ENCODE results near the gene SBF1.

Gene SBF1

DNA sequence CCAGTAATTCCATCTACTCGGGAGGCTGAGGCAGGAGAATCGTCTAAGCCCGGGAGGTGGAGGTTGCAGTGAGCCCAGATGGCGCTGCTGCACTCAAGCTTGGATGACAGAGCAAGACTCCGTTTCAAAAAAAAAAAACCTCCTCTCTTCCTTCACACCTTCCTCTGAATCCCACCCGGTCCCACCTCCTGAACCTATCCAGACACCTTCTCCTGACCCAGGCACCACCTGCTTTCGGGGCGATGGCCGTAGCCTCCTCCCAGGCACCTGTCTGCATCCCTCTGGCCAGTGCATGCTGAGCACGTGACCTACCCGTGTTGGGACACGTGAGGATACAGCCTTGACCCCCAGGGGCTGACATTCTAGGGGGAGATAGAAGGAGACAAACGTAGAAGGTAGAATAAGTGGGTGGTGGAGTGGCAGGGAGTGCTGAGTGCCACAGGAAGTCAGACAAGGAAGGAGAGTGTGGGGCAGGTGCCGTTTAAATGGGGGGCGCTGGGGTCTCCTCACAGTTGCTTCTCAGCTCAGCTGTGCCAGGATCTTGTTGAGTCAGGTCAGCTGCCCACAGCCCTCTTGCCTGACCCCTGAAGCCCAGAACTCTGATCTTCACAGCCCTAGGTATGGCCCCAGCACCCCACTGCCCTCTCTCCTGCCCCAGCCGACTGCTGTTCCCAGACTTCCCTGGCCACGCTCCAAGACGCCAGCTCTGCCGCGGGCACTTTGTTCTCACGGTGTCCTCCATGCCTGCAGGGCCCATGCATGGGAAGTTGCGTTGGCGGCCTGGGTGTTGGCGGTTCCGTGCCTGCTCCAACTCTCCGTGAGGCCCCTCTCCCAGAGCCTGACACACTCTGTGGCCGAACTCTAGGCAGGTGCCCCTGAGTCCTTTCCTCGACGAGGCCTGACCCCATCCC is 10.6 kb upstream of the SBF1 start:
- Histone ChIP-seq H3K9me3 (ENCODE audit: low read depth, low read length) (no peaks in the 10 kb centered on the region), H3K27ac (no peak overlapping the region), H3K4me3 (peak overlapping the region; percentile 14; the same call in 1 of the 2 replicates), H3K9ac (ENCODE audit: insufficient read length) (no peak overlapping the region), H3K36me3 (ENCODE audit: insufficient read depth, low read length) (no peaks in the 10 kb centered on the region; the same call in 1 of the 2 replicates)
- no peak for TF ChIP-seq EZH2 (IDR thresholded peaks at IDR 0.05)
- TF ChIP-seq FOXP2 (optimal IDR thresholded peaks at IDR 0.05; ENCODE audit: control extremely low read depth, extremely low read length, insufficient read depth), result no peak
- TF ChIP-seq POLR2AphosphoS5 (IDR thresholded peaks at IDR 0.05; ENCODE audit: borderline replicate concordance, low read depth, low read length), result 0 out of 2 replicates have a peak, but pooled peaks have one; percentile 12
- no peak for DNase-seq (ENCODE audit: low read depth, low spot score)

DNA sequence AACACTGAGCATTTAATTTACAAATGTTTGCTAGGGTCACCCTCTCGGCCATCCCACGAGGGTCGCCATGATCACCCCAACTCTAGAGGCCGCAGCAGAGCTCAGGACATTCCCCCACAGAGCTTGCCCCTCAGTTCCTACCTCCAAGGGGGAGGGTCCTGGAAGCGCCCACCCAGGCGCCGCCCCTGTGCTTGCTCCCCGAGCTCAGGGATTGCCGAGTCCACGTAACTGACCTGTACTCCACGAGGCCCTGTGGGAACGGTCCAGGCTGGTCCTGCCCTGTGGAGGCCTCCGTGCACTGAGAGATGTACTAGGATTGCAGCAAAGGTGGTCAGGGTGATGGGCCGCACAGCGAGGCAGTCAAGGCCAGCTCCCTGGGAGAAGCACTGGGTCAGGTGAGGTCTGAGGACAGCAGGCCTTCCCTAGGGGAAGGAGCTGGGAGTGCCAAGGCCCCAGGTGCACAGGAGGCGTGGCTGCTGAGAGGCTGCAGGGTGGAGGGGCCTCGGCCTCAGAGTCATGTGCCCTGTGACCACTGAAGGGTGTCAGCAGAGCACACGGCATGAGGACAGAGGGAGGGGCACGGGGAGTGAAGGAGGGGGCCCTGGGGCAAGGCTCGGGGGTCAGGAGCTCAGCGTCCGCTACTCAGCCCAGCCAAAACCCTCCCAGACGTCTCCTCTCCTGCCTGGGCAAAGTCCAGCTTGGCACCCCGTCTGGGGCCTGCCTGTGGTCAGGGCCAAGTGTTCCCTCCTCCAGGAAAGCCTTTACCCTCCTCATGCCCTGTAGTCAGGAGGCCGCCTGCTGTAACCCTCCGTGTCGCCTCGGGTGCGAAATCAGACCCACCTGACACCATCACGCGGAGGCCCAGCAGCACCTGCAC is 9.4 kb upstream of the SBF1 start:
- H3K9me3 ChIP-seq (ENCODE audit: low read depth, low read length), result no peaks in the 10 kb centered on the region
- no peak overlapping the region for H3K4me3 ChIP-seq
- no peak for DNase-seq (ENCODE audit: low read depth, low spot score)
- H3K9ac ChIP-seq (ENCODE audit: insufficient read length), result no peak overlapping the region
- no peak overlapping the region for H3K27ac ChIP-seq
- no peaks in the 10 kb centered on the region; the same call in 1 of the 2 replicates for H3K36me3 ChIP-seq (ENCODE audit: insufficient read depth, low read length)
- TF ChIP-seq FOXP2 (optimal IDR thresholded peaks at IDR 0.05; ENCODE audit: control extremely low read depth, extremely low read length, insufficient read depth), result no peak
- no peak for TF ChIP-seq POLR2AphosphoS5 (IDR thresholded peaks at IDR 0.05; ENCODE audit: borderline replicate concordance, low read depth, low read length)
- TF ChIP-seq EZH2 (IDR thresholded peaks at IDR 0.05), result no peak

DNA sequence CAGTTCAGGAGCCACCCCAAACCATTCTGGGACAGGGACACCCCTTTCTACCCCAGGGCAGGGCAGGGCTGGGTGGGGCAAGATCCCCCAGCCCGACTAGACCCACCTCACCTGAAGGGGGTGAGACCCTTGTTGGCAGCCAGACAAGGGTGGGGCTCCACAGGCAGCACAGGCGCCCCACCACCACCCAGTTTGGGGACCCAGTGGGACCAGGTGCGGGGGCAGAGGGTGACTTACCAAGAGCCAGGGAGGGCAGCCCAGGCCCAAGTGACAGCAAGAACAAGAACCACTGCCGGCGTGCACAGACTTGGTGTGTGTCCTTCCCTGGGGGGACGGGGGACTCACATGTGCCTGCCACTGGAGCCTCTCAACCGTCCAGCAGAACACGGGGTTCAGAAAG is 8.7 kb upstream of the SBF1 start:
- no peak overlapping the region for H3K9ac ChIP-seq (ENCODE audit: insufficient read length)
- H3K9me3 ChIP-seq (ENCODE audit: low read depth, low read length), result no peaks in the 10 kb centered on the region
- H3K36me3 ChIP-seq (ENCODE audit: insufficient read depth, low read length), result no peaks in the 10 kb centered on the region; the same call in 1 of the 2 replicates

DNA sequence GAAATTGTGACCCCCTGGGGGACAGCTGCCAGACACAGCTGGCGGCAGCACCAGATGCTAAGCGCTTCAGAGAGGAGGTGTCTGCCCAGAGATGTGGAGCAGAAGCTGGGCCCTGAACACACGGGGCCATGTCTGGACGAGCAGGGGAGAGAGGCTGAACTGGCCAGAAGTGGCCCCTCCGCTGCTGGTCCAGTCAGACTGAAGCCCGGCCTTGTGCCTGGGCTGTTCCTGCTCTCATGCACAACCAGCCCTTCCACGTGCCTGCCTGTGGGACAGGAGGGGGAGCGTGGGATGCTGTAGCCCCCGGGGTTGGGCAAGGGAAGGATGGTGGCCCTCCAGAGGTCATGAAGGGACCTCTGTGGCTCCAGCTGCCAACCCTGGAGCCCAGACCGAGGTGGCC is 8.3 kb upstream of the SBF1 start:
- no peak for DNase-seq (ENCODE audit: low read depth, low spot score)
- H3K9ac ChIP-seq (ENCODE audit: insufficient read length), result no peak overlapping the region
- TF ChIP-seq FOXP2 (optimal IDR thresholded peaks at IDR 0.05; ENCODE audit: control extremely low read depth, extremely low read length, insufficient read depth), result no peak
- TF ChIP-seq EZH2 (IDR thresholded peaks at IDR 0.05), result no peak
- TF ChIP-seq POLR2AphosphoS5 (IDR thresholded peaks at IDR 0.05; ENCODE audit: borderline replicate concordance, low read depth, low read length), result no peak
- peak overlapping the region; percentile 91; the same call in 1 of the 2 replicates for H3K4me3 ChIP-seq
- H3K9me3 ChIP-seq (ENCODE audit: low read depth, low read length), result no peaks in the 10 kb centered on the region
- no peaks in the 10 kb centered on the region; the same call in 1 of the 2 replicates for H3K36me3 ChIP-seq (ENCODE audit: insufficient read depth, low read length)
- H3K27ac ChIP-seq, result no peak overlapping the region

More for the DNA sequence above, 8.7 kb upstream of the SBF1 start:
- TF ChIP-seq POLR2AphosphoS5 (IDR thresholded peaks at IDR 0.05; ENCODE audit: borderline replicate concordance, low read depth, low read length) (no peak), FOXP2 (optimal IDR thresholded peaks at IDR 0.05; ENCODE audit: control extremely low read depth, extremely low read length, insufficient read depth) (no peak), EZH2 (IDR thresholded peaks at IDR 0.05) (no peak)
- H3K27ac ChIP-seq, result no peak overlapping the region
- no peak for DNase-seq (ENCODE audit: low read depth, low spot score)
- H3K4me3 ChIP-seq, result no peak overlapping the region

DNA sequence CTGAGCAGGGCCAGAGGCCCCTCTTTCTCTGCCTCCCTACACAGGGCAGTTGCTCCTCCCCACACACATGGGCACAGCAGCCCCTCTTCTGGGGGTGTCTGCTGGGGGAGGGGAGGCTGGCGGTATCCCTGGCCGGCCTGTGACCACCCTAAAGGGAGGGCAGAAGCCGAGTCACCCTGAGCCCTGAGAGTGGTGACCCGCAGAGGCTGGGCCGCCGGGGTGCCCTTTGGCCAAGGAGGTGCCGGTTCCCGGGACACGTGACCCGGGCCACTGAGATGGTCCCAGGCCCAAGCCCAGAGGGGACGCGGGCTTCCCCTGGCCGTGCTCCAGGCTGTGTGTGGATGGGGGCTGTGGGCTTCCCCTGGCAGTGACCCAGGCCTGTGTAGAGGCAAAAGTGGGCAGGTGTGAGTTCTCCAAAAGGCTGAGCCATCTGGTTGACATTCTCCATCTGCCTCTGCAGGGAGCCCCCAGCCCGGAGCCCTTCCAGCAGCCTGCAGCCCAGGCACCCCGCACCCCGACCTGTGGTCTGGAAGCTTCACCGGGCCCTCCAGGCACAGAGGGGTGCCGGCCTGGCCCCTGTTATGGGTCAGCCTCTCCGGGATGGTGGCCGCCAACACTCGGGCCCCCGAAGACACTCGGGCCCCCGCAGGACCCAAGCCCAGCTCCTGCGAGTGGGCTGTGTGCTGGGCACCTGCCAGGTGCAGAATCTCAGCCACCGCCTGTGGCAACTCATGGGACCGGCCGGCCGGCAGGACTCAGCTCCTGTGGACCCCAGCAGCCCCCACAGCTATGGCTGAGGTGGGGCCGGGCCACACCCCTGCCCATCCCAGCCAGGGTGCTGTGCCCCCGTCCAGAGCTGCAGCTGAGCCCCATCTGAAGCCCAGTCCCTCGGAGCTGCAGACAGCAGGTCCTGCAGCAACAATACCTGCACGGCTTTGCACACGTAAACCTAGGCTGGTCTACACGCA is 7.6 kb upstream of the SBF1 start:
- peak overlapping the region; percentile 91 for H3K4me3 ChIP-seq
- no peak for TF ChIP-seq FOXP2 (optimal IDR thresholded peaks at IDR 0.05; ENCODE audit: control extremely low read depth, extremely low read length, insufficient read depth)
- no peak for TF ChIP-seq POLR2AphosphoS5 (IDR thresholded peaks at IDR 0.05; ENCODE audit: borderline replicate concordance, low read depth, low read length)
- TF ChIP-seq EZH2 (IDR thresholded peaks at IDR 0.05), result no peak
- peak overlapping the region; percentile 92 for H3K9ac ChIP-seq (ENCODE audit: insufficient read length)
- H3K36me3 ChIP-seq (ENCODE audit: insufficient read depth, low read length), result no peaks in the 10 kb centered on the region; the same call in 1 of the 2 replicates
- H3K9me3 ChIP-seq (ENCODE audit: low read depth, low read length), result no peaks in the 10 kb centered on the region
- H3K27ac ChIP-seq, result peak overlapping the region; percentile 13; the same call in 1 of the 2 replicates
- no peak for DNase-seq (ENCODE audit: low read depth, low spot score)

GRCh38 chr22:50481440-50482106 is 6.7 kb upstream of the SBF1 start, which contains the start of gene ADM2:
TSS of gene ADM2 (plus strand) at chr22:50481543. CDS start at chr22:50481848, 305 bp downstream.
- Histone ChIP-seq H3K27ac (peak within 1 kb of the TSS; percentile 13; the same call in 1 of the 2 replicates), H3K4me3 (peak within 1 kb of the TSS; percentile 91), H3K9me3 (ENCODE audit: low read depth, low read length) (no peaks in the 10 kb centered on the region), H3K9ac (ENCODE audit: insufficient read length) (peak within 1 kb of the TSS; percentile 92), H3K36me3 (ENCODE audit: insufficient read depth, low read length) (no peaks in the 10 kb centered on the region; the same call in 1 of the 2 replicates)
- TF ChIP-seq EZH2 (IDR thresholded peaks at IDR 0.05) (no peak), FOXP2 (optimal IDR thresholded peaks at IDR 0.05; ENCODE audit: control extremely low read depth, extremely low read length, insufficient read depth) (no peak), POLR2AphosphoS5 (IDR thresholded peaks at IDR 0.05; ENCODE audit: borderline replicate concordance, low read depth, low read length) (no peak)
- DNase-seq (ENCODE audit: low read depth, low spot score), result no peak

DNA sequence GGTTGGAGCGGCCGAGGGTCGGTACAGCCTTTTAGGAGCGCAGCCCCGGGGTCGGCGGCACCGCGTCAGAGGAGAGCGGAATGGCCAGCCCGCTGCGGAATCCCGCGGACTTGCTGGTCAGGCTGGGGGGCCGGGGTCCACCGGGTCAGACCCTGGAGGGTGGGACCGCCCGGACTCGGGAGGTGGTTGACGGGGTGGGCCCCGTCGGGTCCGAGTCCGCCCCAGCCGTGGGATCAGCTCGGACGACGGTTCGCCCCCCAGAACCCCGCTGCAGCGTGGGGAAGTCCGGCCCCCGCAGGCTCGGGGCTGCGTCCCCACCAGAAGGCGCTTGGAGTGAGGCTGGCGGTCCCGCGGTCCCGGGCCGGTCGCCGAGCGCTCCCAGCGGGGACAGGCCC is 6.2 kb upstream of the SBF1 start:
- Histone ChIP-seq H3K9me3 (ENCODE audit: low read depth, low read length) (no peaks in the 10 kb centered on the region), H3K4me3 (peak overlapping the region; percentile 91), H3K9ac (ENCODE audit: insufficient read length) (no peak overlapping the region), H3K36me3 (ENCODE audit: insufficient read depth, low read length) (no peaks in the 10 kb centered on the region; the same call in 1 of the 2 replicates), H3K27ac (no peak overlapping the region)
- DNase-seq (ENCODE audit: low read depth, low spot score), result no peak
- no peak for TF ChIP-seq FOXP2 (optimal IDR thresholded peaks at IDR 0.05; ENCODE audit: control extremely low read depth, extremely low read length, insufficient read depth)
- TF ChIP-seq EZH2 (IDR thresholded peaks at IDR 0.05), result no peak
- no peak for TF ChIP-seq POLR2AphosphoS5 (IDR thresholded peaks at IDR 0.05; ENCODE audit: borderline replicate concordance, low read depth, low read length)

All from SK-N-MC (cell line).